Daoy (cell line): ENCODE results near the gene BNC2. TPM values are rescaled to one million over a fixed set of nuclear protein-coding genes. Genes with fewer than 3 reads are reported as not detected.

ENCODE experiments used
- DNase-seq: peaks from one replicate; pipeline ENCODE4 v3.0.0-alpha.2; 2015; ENCODE audit warnings: low read depth
- total RNA-seq: library from RNA; depleted of rRNA; stranded (reverse); fragments of >200 nt; shearing (Covaris generic); gene quantifications from 2 replicates; pipeline ENCODE4 v1.2.3, GENCODE V29; 2014

The BNC2 gene
- total RNA-seq, 1 experiment from 2014 or later = 6.7 TPM

DNA sequence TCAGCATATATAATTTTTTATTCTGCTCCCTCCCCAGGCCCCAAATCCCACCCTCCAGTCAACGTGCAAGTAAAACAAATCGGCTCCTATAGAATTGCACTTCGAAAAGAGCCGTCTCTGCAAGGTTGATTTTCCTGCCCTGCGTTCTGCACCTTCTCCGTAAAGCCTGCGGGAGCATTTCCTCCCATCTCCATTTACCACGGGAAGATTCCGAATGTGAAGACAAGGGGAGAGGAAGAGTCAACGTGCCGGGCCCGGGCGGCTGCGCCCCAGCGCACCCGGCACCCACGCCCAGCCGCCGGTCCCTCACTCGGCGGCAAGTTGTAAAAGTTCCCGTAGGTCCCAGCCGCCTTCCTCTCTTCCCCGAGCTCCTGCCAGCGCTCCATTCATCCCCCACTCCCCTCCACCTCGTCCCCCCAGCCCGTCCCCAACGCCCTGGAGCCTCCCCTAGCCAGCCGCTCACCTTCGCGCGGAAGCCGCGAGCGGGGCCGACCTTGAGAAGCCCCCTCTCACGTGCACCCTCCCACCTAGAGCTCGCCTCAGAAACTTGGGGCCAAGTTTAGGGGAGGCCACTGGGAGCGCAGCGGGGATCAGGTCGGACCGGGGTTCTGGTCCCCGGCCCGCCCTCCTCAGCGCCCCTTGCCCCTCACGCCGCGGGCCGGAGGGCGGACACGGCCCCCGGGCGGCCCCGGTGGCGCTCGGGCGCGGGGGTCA, 431 bp downstream of the BNC2 start:
- DNase-seq = peak; percentile 15

DNA sequence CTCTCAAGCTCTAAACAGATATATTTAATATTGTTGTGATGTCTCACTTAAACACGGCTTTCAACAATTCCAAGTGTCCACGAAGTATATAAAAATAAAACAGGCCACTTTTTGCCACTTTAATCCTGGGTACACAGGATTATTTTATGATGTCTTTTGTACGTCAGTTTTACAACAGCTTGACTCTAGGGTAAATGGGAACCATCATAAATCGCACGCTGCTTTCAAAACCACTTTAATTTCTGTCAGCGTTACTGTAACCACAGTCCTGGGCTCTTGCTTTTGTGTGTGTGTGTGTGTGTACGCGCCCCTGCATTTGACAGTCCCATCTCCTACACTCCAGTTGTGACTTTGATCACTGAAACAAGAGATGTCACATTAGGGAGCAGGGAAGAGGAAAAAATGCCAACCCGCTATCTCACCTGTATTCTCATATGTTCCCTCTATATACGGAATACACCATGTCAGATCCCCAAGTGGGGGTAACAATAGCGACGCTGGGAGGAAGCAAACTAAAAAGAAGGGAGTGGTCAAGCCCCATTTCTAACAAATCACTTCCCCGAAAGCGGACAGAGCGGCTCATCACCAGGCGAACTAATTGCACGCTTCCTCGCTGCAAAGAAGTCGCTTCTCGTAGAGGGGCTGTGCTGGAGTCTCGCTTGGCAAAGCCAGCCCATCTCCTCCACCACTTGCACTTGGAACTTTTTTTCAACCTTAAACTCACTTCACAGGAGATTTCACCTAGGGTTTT, 1.2 kb downstream of the BNC2 start:
- DNase-seq = peak; percentile 46

DNA sequence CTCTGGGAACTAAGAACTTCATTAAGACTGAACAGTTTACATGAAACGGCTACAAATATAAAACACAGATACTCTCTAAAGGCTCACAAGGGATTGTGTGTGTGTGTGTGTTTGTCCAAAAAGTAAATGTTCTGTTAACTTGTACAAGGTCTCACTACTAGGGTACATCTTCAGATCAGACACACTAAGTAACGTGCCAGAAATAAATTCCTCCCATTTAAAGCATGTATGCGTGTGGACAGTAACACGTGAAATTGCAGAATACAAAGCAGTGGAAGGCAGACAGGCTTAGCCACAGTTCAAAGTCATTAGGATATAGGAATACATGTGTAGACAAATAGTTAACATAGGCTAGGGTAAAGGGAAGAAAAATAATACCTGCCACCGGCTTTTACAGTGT, 1.8 kb downstream of the BNC2 start:
- no peak for DNase-seq

DNA sequence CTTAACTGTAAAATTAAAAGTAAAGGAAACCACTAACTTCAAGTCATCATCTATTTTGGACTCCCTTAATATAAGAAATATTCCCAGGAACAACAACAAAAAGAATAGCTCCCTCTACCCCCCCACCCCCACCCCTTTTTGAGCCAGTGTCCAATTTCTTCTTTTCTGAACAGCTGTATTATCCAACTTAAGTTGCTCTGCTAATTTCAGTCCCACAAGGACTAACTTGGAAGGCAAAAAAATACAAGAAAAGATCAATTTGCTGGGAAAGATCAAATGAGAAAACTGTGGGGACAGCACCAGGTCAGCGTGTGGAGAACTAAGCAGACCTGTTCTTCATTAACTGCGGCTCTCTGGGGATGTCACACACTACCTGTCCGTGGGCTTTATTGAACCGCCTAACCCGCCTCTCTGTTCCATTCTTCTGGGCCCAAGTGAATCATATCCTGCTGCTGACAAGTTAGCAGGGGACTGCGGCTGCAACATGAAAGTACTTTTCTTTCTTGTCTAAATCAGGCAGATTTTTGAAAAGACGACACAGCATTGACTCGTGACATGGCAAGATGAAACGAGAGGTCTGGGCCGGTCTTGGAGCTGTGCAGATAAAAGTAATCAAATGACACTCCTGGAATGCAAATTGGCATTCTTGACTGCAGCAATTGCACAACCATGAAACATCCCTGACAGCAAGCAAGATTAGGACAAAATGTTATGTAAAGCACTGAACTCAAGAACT, 2.7 kb downstream of the BNC2 start:
- DNase-seq = peak; percentile 49

GRCh38 chr9:16866587-16866986, 3.9 kb downstream of the BNC2 start:
- no peak for DNase-seq

GRCh38 chr9:16864649-16865434, 5.6 kb downstream of the BNC2 start:
- no peak for DNase-seq

GRCh38 chr9:16848179-16848578, 22.3 kb downstream of the BNC2 start:
- DNase-seq = no peak

- no peak for DNase-seq
These were observed 23.5 kb downstream of the BNC2 start for GRCh38 chr9:16846986-16847385.

DNA sequence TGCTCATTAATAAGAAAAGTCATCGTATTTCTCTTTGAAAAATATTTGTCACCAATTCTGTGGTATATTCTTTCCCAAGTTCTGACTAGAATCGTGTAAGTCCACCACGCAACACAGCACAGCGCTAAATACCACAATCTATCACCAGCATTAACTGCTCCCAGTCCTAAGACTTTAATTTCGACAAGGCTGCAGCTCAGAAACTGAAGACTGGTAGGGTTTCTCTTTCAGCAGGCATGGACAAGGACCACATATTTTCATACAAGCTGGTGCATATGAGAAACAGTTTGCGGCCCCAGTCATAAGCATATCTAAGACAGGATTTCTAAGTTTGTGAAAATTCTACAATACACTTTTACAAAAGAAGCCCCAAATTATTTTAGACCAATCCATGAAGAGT, 24.1 kb downstream of the BNC2 start:
- DNase-seq = no peak

DNA sequence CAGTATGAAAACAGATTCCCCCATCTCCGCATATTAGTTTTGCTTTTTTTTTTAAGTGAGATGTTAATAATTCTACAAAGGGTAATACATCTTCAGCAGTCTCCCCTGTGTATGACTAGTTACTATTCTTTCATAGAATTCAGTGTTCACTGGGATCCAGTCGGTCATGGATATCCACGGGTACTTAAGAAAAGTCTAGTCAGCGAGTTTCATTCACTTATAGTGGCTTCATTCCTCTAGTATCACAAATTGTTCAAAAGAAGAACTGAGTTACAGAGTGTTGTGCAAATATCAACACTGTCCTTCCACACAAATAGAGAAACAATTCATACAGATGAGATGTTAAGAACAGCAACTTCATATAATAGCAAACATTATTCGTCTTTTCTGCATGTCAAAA, 35.7 kb downstream of the BNC2 start:
- DNase-seq = no peak

GRCh38 chr9:16833296-16833835, 37.1 kb downstream of the BNC2 start:
- no peak for DNase-seq

DNA sequence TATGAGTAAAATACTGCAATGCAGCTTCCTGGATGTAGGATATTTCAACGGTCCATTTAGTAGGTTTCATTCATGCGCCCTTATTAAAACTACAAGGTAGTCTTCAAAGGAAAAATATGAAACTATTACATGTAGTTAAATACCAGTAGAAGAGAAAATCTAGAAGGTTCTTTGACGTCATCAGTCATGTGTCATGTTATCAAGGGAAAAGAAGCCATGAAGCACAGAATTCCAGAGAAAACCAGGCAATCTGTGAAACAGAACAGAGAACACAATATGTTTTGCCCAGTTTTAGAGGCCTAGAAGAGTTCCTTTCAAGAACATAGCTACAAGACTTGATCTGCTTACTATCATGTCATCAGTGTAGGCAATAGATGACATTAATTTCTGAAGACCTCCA, 38.4 kb downstream of the BNC2 start:
- DNase-seq = no peak

- no peak for DNase-seq
These were observed 39.7 kb downstream of the BNC2 start for GRCh38 chr9:16830806-16831205.

DNA sequence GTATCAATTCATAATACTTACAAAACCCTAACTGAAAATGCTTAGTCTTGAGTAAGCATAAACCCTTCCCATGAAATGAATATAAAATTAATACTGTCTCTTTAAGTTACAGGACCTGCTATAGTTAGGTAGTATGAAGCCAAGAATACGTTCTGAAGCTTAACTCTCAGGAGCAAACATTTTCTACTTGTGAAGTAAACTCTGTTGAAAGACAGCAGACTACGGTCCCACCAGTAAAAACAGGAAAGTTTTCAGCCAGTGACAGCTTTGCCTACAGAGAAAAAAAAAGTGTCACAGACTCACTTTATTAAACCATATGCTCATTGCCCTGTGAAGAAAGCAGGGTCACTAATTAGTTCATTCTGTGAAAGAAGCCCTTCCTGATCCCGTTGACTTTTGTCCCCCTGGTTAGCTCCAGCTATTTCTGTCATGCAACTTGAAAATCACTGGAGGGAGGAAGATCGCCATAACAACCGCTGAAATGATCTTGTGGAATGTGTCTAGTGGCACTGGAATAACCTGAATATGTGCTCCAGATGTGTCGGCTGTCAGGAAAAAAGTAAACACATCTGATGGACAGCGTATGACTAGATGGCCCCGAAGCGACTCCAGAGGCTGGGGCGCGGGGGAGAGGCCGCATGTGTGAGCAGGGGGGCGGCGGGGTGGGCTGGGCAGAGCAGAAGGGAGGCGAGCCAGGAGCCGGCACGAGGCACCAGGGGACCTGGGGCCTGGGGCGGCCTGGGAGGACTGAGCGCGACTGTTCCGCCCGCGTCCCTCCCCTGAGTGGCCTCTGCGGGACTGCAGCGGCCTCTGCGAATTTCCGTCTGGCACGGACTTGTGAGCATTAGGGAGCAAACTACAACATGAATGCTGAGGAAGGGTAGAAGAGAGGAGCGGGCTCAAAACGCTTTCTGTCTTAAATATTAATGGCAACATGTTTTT, 41.9 kb downstream of the BNC2 start:
- peak; percentile 30 for DNase-seq

GRCh38 chr9:16825971-16826625, 44.4 kb downstream of the BNC2 start:
- peak; percentile 57 for DNase-seq

DNA sequence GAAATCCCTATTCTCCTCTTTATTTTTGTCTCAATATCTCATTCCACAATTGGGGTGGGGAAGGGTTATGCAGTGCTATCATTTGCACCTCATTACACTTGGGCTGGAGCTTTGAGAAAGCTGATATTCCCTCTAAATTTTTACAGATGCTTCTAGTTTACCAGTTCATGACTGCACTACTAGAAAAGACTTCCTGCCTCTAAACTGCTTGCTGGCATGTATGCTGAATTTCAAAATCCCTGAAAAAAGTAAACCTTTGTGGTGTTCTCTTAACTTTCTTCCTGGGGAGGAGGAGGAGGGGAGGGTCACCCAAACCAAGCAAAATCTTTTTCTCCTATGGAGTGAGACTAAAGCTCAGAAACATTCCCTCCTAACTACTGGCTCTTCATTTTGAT, 45.1 kb downstream of the BNC2 start:
- no peak for DNase-seq

DNA sequence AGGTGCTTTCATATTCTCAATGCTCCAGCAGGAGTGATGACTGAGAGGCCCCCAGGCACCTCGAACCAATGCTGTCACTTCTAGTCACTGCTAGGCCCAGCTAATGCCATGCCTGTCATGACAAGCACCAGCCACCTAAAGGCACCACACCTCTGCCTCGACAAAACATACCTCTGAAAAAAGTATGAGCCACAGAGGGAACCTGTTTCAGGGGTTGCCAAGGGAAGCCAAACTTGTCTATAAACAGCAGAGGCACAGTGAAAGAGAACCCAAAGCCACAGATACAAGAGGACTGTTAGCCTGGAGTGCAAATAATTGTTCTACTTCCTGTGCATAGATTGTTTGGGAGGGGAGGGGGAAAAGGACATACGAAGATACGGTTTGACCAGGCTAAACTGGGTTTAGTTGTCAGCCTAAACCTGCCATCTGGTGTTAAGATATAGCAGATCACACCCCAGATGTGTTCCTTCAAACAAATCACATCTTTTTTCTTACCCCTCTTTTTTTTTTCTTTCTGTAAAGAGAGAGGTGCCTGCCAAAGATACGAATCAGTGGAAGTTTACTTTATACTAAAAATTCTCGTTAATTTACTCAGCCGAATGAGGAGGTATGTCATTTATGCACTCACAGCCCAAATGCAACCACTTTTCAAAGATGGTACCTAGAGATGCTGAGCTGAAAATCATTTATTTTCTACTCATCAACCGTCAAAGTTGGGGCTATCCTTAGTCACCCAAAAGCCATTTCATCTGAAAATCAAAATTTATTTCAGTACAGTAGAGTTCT, 45.7 kb downstream of the BNC2 start:
- DNase-seq = peak; percentile 27

- no peak for DNase-seq
These were observed 46.6 kb downstream of the BNC2 start for GRCh38 chr9:16823906-16824305.

DNA sequence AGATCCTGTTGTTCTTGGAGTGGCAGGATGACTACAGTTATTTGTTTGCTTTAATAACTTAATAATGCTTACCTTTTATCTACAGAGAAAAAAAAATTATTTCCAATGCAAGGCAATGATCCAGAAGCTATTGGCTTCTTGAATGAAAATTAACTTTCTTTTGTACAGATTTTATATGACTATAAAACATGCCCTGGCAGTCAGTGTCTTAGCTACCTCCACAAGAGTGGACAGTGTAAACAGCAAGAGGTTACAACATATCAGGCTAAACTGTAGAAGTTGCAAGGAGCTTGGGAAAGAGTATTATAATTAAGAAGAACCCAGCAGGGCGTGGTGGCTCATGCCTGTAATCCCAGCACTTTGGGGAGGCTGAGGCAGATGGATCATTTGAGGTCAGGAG, 49.1 kb downstream of the BNC2 start:
- no peak for DNase-seq
